ENCODE measurements around the gene CELF2.

Gene CELF2

DNA sequence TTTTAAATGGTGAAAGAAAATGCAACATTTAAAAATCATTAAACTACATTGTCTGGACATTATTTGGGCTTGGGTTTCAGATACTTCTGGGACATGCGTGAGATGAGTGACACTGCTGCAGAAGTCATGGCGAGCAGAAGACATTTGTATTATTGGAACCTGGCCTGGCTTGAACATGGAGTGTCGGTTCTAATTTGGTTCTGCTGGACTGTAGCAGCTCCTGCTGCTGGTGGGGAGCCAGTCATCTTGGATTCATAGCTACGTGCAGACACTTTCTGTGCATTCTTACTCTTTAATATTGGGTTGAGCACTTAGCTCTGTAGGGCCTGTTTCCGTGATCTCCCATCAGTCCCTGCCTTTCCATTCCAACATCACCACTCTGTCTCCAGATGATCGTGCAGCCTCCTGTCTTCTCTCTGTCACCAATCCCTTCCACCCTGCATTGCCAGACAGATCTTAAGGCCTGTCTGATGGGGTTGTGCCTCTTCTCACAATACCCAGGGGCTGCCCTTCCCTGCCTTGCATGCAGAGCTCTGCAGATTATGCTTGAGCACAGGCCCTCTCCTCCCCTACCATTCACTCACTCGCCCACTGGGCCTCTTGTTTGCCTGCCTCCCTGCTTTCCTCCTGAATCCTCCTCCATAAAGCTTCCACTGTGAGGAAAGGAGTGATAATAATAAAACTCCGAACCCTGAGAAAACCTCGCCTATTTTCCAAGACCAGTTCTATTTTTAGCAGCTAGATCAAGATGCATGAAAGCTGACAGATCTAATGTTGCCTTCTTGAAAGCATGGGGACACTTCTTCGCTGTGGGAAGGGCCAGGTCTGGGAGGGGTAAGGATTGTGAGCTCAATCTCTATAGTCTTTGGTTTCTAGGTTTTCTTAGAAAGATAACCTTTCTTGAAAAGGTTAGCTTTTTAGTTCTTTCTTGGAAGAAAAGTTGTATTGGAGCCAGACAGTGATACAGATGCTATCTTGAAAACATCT lies 32.9 kb downstream of the CELF2 start:
- TF ChIP-seq POLR2A (IDR thresholded peaks at IDR 0.05; ENCODE audit: extremely low read depth, insufficient read length) (no peak), MYC (IDR thresholded peaks at IDR 0.05; ENCODE audit: low read depth, low read length) (no peak)
- TF ChIP-seq, protein P1, sequence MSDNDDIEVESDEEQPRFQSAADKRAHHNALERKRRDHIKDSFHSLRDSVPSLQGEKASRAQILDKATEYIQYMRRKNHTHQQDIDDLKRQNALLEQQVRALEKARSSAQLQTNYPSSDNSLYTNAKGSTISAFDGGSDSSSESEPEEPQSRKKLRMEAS (IDR thresholded peaks at IDR 0.05; ENCODE audit: low read depth, low read length): no peak
- TF ChIP-seq, protein P2, sequence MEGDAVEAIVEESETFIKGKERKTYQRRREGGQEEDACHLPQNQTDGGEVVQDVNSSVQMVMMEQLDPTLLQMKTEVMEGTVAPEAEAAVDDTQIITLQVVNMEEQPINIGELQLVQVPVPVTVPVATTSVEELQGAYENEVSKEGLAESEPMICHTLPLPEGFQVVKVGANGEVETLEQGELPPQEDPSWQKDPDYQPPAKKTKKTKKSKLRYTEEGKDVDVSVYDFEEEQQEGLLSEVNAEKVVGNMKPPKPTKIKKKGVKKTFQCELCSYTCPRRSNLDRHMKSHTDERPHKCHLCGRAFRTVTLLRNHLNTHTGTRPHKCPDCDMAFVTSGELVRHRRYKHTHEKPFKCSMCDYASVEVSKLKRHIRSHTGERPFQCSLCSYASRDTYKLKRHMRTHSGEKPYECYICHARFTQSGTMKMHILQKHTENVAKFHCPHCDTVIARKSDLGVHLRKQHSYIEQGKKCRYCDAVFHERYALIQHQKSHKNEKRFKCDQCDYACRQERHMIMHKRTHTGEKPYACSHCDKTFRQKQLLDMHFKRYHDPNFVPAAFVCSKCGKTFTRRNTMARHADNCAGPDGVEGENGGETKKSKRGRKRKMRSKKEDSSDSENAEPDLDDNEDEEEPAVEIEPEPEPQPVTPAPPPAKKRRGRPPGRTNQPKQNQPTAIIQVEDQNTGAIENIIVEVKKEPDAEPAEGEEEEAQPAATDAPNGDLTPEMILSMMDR (IDR thresholded peaks at IDR 0.05; ENCODE audit: low read depth, low read length): no peak
- H3K4me3 ChIP-seq (ENCODE audit: low read depth, low read length): no peak overlapping the region
- DNase-seq (ENCODE audit: low read depth): no peak

DNA sequence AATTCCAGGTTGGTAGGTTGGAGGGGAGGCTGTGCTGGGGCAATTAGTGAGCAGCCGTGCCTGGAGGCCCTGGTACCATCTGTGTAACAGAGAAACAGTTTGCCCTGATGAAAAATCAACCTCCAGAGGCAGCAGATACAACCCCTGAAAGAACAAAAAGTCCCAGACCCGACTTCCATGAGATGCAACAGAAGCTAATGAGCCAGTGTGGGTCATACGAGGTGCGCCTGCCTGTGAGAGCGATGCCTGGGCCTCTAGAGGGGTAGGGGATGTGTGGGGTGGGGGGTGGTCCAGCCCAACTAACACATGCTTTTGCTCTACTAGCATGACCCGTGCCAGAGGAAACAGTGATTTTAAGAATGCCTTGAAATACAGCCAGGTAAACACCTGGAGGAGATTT lies 39.3 kb downstream of the CELF2 start:
- TF ChIP-seq, protein P2 (IDR thresholded peaks at IDR 0.05; ENCODE audit: low read depth, low read length): no peak
- TF ChIP-seq, protein P1 (IDR thresholded peaks at IDR 0.05; ENCODE audit: low read depth, low read length): no peak
- no peak for TF ChIP-seq POLR2A (IDR thresholded peaks at IDR 0.05; ENCODE audit: extremely low read depth, insufficient read length)
- TF ChIP-seq MYC (IDR thresholded peaks at IDR 0.05; ENCODE audit: low read depth, low read length): no peak
- H3K4me3 ChIP-seq (ENCODE audit: low read depth, low read length): no peak overlapping the region
- DNase-seq (ENCODE audit: low read depth): no peak

DNA sequence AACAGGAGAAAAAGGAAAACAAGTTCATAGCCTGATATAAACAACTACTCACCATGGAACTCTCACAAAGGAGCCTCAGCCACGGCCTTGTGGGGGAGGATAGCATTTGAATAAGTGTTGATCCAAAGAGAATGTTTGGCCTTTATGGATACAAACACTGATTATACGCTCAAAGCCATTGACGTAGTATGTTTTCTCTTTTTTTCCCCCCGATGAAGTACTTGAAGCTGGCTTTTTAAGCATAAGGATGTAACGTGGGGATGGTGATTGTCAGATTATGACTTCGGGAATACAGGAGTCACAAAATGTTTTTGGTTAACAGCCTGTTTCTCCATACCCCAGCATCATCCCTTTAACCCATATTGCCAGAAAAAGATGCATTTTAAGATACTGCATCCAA lies 39.8 kb downstream of the CELF2 start:
- TF ChIP-seq POLR2A (IDR thresholded peaks at IDR 0.05; ENCODE audit: extremely low read depth, insufficient read length) (no peak), MYC (IDR thresholded peaks at IDR 0.05; ENCODE audit: low read depth, low read length) (no peak)
- TF ChIP-seq, protein P1 (IDR thresholded peaks at IDR 0.05; ENCODE audit: low read depth, low read length): no peak
- TF ChIP-seq, protein P2 (IDR thresholded peaks at IDR 0.05; ENCODE audit: low read depth, low read length): no peak
- DNase-seq (ENCODE audit: low read depth): no peak
- H3K4me3 ChIP-seq (ENCODE audit: low read depth, low read length): no peak overlapping the region

DNA sequence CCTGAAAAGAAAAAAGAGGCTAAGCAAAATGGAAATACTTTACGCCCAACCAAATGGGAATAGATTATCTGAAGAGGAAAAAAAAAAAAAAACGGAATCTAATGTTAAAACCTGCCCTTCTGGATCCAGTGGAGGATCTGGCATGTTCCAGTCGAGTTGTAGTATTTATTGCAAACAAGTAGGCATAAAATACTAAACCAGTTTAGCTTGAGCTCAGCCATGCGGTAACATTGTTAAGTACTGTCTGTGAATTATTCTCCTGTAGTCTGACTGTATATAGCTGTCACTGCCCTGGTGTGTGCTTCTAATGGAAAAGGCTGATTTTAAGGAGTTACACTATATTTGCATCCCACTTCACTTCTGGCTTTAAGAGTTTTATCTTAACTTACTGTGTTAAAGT lies 40.3 kb downstream of the CELF2 start:
- no peak for TF ChIP-seq MYC (IDR thresholded peaks at IDR 0.05; ENCODE audit: low read depth, low read length)
- TF ChIP-seq POLR2A (IDR thresholded peaks at IDR 0.05; ENCODE audit: extremely low read depth, insufficient read length): no peak
- TF ChIP-seq, protein P2 (IDR thresholded peaks at IDR 0.05; ENCODE audit: low read depth, low read length): no peak
- TF ChIP-seq, protein P1 (IDR thresholded peaks at IDR 0.05; ENCODE audit: low read depth, low read length): no peak
- no peak for DNase-seq (ENCODE audit: low read depth)
- H3K4me3 ChIP-seq (ENCODE audit: low read depth, low read length): no peak overlapping the region

DNA sequence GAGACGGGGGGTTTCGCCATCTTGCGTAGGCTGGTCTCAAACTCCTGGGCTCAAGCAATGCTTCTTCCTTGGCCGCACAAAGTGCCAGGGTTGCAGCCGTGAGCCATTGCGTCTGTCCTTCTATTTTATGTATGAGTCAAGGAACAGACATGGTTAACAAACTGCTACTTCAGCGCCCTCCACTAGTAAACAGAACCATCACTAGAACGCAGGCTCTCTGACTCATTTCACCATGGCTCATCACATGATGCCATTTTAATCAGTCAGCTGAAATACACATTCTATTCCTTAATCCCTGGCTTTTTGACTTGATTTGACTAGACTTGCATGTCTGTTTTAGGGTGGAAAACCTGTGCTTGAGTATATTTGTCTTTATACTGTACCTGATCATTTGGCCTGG lies 41.3 kb downstream of the CELF2 start:
- DNase-seq (ENCODE audit: low read depth): no peak
- TF ChIP-seq, protein P2 (IDR thresholded peaks at IDR 0.05; ENCODE audit: low read depth, low read length): no peak
- TF ChIP-seq MYC (IDR thresholded peaks at IDR 0.05; ENCODE audit: low read depth, low read length): no peak
- no peak for TF ChIP-seq POLR2A (IDR thresholded peaks at IDR 0.05; ENCODE audit: extremely low read depth, insufficient read length)
- TF ChIP-seq, protein P1 (IDR thresholded peaks at IDR 0.05; ENCODE audit: low read depth, low read length): no peak
- H3K4me3 ChIP-seq (ENCODE audit: low read depth, low read length): no peak overlapping the region

Data from NB4 (cell line).